Measurements from ENCODE around the gene SCG5. TPM values are rescaled to one million over a fixed set of nuclear protein-coding genes. Genes with fewer than 3 reads are reported as not detected.

The SCG5 gene
- total and polyA plus RNA-seq, 2 of the 13 experiments (the other 11 are each of a cell fraction or from before 2014, with no cell fraction given) = 2.3 to 3.5 TPM

GRCh38 chr15:32669896-32670611 is 28.5 kb downstream of the SCG5 start (continued):
- TF ChIP-seq TFDP1 (CRISPR knock-in tag; IDR thresholded peaks at IDR 0.05; ENCODE audit: borderline replicate concordance) (no peak), XRCC5 (optimal IDR thresholded peaks at IDR 0.05; ENCODE audit: low read length) (peak; percentile 25), EEA1 (CRISPR knock-in tag; IDR thresholded peaks at IDR 0.05; ENCODE audit: borderline replicate concordance) (no peak), CEBPB (IDR thresholded peaks at IDR 0.05; ENCODE audit: borderline replicate concordance, low read depth, low read length) (peak; percentile 86), ZIK1 (CRISPR knock-in tag; IDR thresholded peaks at IDR 0.05; ENCODE audit: borderline replicate concordance, low read depth) (no peak), ZNF777 (CRISPR knock-in tag; IDR thresholded peaks at IDR 0.05) (no peak), U2AF1 (optimal IDR thresholded peaks at IDR 0.05; ENCODE audit: low read depth, low read length) (no peak), ZNF609 (CRISPR knock-in tag; IDR thresholded peaks at IDR 0.05; ENCODE audit: borderline replicate concordance) (no peak), CBX5 (CRISPR knock-in tag; IDR thresholded peaks at IDR 0.05; ENCODE audit: borderline replicate concordance) (no peak), HDAC2 (CRISPR knock-in tag; IDR thresholded peaks at IDR 0.05) (0 out of 2 replicates have a peak, but pooled peaks have one; percentile 38), SOX13 (IDR thresholded peaks at IDR 0.05) (no peak), SOX13 (CRISPR knock-in tag; conservative IDR thresholded peaks at IDR 0.05 in 1 of 2, IDR thresholded peaks at IDR 0.05 in 1 of 2) (peak in 1 of 2 experiments; percentile 87; a peak in 2 of 4 replicates), ZNF564 (CRISPR knock-in tag; IDR thresholded peaks at IDR 0.05) (no peak), FOXA1 (IDR thresholded peaks at IDR 0.05) (no peak), FOXA1 (CRISPR knock-in tag; IDR thresholded peaks at IDR 0.05) (peak; percentile 43; the same call in 1 of the 2 replicates), KLF6 (CRISPR knock-in tag; IDR thresholded peaks at IDR 0.05) (no peak)
- TF ChIP-seq, protein P1, sequence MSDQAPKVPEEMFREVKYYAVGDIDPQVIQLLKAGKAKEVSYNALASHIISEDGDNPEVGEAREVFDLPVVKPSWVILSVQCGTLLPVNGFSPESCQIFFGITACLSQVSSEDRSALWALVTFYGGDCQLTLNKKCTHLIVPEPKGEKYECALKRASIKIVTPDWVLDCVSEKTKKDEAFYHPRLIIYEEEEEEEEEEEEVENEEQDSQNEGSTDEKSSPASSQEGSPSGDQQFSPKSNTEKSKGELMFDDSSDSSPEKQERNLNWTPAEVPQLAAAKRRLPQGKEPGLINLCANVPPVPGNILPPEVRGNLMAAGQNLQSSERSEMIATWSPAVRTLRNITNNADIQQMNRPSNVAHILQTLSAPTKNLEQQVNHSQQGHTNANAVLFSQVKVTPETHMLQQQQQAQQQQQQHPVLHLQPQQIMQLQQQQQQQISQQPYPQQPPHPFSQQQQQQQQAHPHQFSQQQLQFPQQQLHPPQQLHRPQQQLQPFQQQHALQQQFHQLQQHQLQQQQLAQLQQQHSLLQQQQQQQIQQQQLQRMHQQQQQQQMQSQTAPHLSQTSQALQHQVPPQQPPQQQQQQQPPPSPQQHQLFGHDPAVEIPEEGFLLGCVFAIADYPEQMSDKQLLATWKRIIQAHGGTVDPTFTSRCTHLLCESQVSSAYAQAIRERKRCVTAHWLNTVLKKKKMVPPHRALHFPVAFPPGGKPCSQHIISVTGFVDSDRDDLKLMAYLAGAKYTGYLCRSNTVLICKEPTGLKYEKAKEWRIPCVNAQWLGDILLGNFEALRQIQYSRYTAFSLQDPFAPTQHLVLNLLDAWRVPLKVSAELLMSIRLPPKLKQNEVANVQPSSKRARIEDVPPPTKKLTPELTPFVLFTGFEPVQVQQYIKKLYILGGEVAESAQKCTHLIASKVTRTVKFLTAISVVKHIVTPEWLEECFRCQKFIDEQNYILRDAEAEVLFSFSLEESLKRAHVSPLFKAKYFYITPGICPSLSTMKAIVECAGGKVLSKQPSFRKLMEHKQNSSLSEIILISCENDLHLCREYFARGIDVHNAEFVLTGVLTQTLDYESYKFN (CRISPR knock-in tag; conservative IDR thresholded peaks at IDR 0.05) = 0 out of 2 replicates have a peak, but pooled peaks have one; percentile 21
- TF ChIP-seq, protein P2, sequence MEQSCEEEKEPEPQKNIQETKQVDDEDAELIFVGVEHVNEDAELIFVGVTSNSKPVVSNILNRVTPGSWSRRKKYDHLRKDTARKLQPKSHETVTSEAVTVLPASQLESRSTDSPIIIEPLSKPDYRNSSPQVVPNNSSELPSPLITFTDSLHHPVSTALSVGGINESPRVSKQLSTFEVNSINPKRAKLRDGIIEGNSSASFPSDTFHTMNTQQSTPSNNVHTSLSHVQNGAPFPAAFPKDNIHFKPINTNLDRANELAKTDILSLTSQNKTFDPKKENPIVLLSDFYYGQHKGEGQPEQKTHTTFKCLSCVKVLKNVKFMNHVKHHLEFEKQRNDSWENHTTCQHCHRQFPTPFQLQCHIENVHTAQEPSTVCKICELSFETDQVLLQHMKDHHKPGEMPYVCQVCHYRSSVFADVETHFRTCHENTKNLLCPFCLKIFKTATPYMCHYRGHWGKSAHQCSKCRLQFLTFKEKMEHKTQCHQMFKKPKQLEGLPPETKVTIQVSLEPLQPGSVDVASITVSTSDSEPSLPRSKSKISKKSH (CRISPR knock-in tag; IDR thresholded peaks at IDR 0.05; ENCODE audit: borderline replicate concordance) = no peak
